Activated T-helper 1 cell treated with anti-CD3 and anti-CD28 coated beads, Interleukin-12 subunit alpha, Interleukin-12 subunit beta, Interleukin-2, Interleukin-4 antibody, amounts not matched to agents 30 ng/mL and 10 ng/mL and 1 ng/mL, durations not matched to agents 14 hours and 24 hours and 36 hours (primary cell): ENCODE data around the gene TM4SF5. TPM values are rescaled to one million over a fixed set of nuclear protein-coding genes. Genes with fewer than 3 reads are reported as not detected.
A peak's percentile ranks its signal among the peaks of the same experiment; 100 is the strongest.
"Not testable (repeated sequence)": the region's sequence is repeated elsewhere in the genome, so short reads cannot be mapped to it uniquely, and the experiment has no call there.

Experiments used
- DNase-seq: peaks from one replicate; pipeline ENCODE4 v3.0.0; 2021; ENCODE audit warnings: low spot score
- H3K27ac Mint-ChIP-seq: one replicate; pipeline ENCODE4 v1.8.0; 2021; ENCODE audit warnings: mild to moderate bottlenecking, mixed read lengths
- H3K27me3 Mint-ChIP-seq: one replicate; pipeline ENCODE4 v1.8.0; 2022; ENCODE audit warnings: mild to moderate bottlenecking, moderate library complexity, mixed read lengths; ENCODE audit not compliant: insufficient read depth
- H3K36me3 Mint-ChIP-seq: one replicate; pipeline ENCODE4 v1.8.0; 2021; ENCODE audit warnings: low read depth, mixed read lengths
- H3K4me1 Mint-ChIP-seq: one replicate; pipeline ENCODE4 v1.8.0; 2021; ENCODE audit warnings: low read depth, mixed read lengths
- H3K4me3 Mint-ChIP-seq: one replicate; pipeline ENCODE4 v1.8.0; 2021; ENCODE audit warnings: mild to moderate bottlenecking, moderate library complexity, mixed read lengths
- H3K9me3 Mint-ChIP-seq: one replicate; pipeline ENCODE4 v1.8.0; 2021; ENCODE audit warnings: mixed read lengths
- intact Hi-C: fragments of 100-400 bp; cut with micrococcal nuclease; formaldehyde crosslinking; loops from one replicate; pipeline ENCODE4 v1.15.1; 2024
- total RNA-seq: library from RNA; stranded (reverse); gene quantifications from 2 replicates; pipeline ENCODE4 v1.2.3, GENCODE V29; 2022

Gene TM4SF5
- total RNA-seq, 1 donor from 2014 or later, result not detected

DNA sequence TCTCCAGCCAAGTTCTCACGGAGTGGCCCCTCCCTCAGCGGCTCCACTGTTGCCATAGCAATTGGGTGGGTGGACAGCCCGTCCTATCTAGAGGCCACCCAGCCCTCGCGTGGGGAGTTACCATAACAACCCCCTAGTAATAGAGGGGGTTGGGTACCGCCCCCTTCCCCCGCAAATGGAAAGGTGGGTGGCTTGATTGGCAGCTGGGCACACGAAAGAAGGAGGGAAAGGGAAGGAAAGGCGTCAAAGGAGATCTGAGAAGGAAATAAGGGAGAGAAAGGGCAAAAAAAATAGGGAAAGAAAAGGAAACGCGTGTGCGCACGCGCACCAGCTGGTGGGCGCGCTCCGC, 61.1 kb downstream of the TM4SF5 start:
- Mint-ChIP-seq H3K4me1 (peaks cover 32% of the 10 kb centered on the region), H3K27ac (peak overlapping the region; percentile 99), H3K4me3 (peak overlapping the region; percentile 93)
- not testable (repeated sequence) for H3K36me3 Mint-ChIP-seq, H3K27me3 Mint-ChIP-seq, H3K9me3 Mint-ChIP-seq, DNase-seq
- intact Hi-C loops, result loop anchor here (1.0 to 5.0 kb wide), 5 partner anchors 26 to 123 kb away; partner anchors contain the start of genes ARRB2, MED11, PFN1 and PLD2

Other genes with a start within 250 kb of the TM4SF5 start
- gene MYBBP1A, start 216.5 kb upstream of the TM4SF5 start, total RNA-seq, result 186 and 195 TPM in 2 replicates
- not detected in 2 replicates for gene GGT6, start 211.3 kb upstream of the TM4SF5 start, total RNA-seq
- gene SMTNL2, start 187.4 kb upstream of the TM4SF5 start, total RNA-seq, result not detected in 2 replicates
- gene ALOX15, start 130.2 kb upstream of the TM4SF5 start, total RNA-seq, result not detected in 2 replicates
- 130 and 145 TPM in 2 replicates for gene PELP1, start 67.7 kb upstream of the TM4SF5 start, total RNA-seq
- 202 and 204 TPM in 2 replicates for gene ARRB2, start 61.3 kb upstream of the TM4SF5 start, total RNA-seq
- gene MED11, start 40.5 kb upstream of the TM4SF5 start, total RNA-seq, result 21.9 and 23.7 TPM in 2 replicates
- gene ZMYND15, start 32.1 kb upstream of the TM4SF5 start, total RNA-seq, result 0.18 TPM in 1 of 2 replicates, not detected in the other
- gene CXCL16, start 32.0 kb upstream of the TM4SF5 start, total RNA-seq, result 3.7 and 7.0 TPM in 2 replicates
- not detected in 2 replicates for gene VMO1, start 14.5 kb downstream of the TM4SF5 start, total RNA-seq
- gene GLTPD2, start 17.1 kb downstream of the TM4SF5 start, total RNA-seq, result not detected in 2 replicates
- 205 and 208 TPM in 2 replicates for gene PSMB6, start 24.3 kb downstream of the TM4SF5 start, total RNA-seq
- gene PLD2, start 35.3 kb downstream of the TM4SF5 start, total RNA-seq, result 16.7 and 22.2 TPM in 2 replicates
- gene MINK1, start 61.5 kb downstream of the TM4SF5 start, total RNA-seq, result 66.5 and 67.5 TPM in 2 replicates
- 1.3 and 1.8 TPM in 2 replicates for gene C17orf107, start 127.7 kb downstream of the TM4SF5 start, total RNA-seq
- 0.52 and 0.61 TPM in 2 replicates for gene CHRNE, start 131.2 kb downstream of the TM4SF5 start, total RNA-seq
- gene GP1BA, start 160.4 kb downstream of the TM4SF5 start, total RNA-seq, result not detected in 2 replicates
- 111 and 116 TPM in 2 replicates for gene SLC25A11, start 168.2 kb downstream of the TM4SF5 start, total RNA-seq
- gene RNF167, start 168.4 kb downstream of the TM4SF5 start, total RNA-seq, result 138 and 140 TPM in 2 replicates
- 1,423 and 1,429 TPM in 2 replicates for gene PFN1, start 176.6 kb downstream of the TM4SF5 start, total RNA-seq
- gene ENO3, start 179.2 kb downstream of the TM4SF5 start, total RNA-seq, result 42.5 and 44.5 TPM in 2 replicates
- 66.5 and 69.5 TPM in 2 replicates for gene SPAG7, start 195.9 kb downstream of the TM4SF5 start, total RNA-seq
- 98.5 and 103 TPM in 2 replicates for gene CAMTA2, start 215.8 kb downstream of the TM4SF5 start, total RNA-seq
- gene INCA1, start 225.6 kb downstream of the TM4SF5 start, total RNA-seq, result 0.34 and 0.37 TPM in 2 replicates
- gene KIF1C, start 226.1 kb downstream of the TM4SF5 start, total RNA-seq, result 68.4 and 71.3 TPM in 2 replicates